Stimulated activated CD8-positive, alpha-beta memory T cell treated with anti-CD3 and anti-CD28 coated beads, Interleukin-2, amount 100 ng/mL, for 1 hour (primary cell): ENCODE results near the gene ARHGAP4.
A peak's percentile ranks its signal among the peaks of the same experiment; 100 is the strongest.

ENCODE experiments used
- DNase-seq, 2 donors: peaks; one replicate each; pipeline ENCODE4 v3.0.0-alpha.2; 2020; ENCODE audit warnings: low read depth in 2 of 2

ARHGAP4 gene

DNA sequence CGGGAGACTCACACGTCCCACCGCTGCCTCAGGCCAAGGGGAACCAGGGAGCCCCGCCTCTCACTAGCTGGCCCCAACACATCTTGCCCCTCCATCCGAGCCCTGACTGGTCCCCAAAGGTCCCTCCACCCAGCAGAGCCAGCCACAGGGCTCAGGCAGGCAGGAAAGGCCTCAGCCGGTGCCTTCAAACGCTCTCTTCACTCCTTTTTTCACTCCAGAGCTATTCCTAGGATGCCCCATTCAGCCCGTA lies 1.5 kb upstream of the ARHGAP4 start:
- no peak for DNase-seq

DNA sequence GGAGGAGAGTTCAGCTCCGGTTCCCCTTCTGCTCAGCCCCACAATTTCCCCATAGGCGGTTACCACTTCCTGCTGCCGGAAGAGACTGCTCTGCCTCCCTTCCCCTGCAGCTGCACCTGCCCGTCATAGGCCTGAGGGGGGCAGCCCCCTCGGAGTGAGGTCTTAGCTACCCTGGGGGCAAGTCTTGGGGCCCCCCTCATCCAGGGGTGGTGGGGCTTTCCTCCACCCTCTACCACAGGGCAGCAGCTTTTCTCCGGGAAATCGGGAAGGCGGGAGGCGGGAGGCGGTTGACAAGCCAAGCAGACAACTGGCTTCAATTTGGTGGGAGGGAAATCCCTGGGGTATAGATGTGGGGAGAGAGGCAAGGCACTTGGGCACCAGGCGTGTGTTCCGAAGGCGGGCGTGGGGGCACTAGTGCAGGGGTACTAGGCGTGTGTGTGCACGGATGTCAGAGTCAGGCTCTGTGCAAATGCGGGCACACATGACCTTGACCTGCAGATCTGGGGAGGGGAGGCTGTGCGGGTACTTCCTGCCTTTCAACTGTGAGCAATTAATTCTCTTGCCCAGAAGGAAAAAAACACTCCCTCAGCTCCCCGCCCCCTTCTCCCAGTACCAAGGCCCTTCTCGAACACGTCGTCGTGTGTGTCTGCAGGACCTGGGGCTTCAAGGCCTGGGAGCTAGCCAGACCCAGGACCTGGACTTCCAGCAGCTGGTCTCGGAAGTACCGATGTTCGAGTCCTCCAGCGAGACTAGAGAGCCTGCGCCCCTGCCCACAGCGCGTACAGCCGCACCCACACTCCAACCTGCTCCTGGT lies 1.0 kb upstream of the ARHGAP4 start:
- peak; percentile 50 to 62 for DNase-seq

DNA sequence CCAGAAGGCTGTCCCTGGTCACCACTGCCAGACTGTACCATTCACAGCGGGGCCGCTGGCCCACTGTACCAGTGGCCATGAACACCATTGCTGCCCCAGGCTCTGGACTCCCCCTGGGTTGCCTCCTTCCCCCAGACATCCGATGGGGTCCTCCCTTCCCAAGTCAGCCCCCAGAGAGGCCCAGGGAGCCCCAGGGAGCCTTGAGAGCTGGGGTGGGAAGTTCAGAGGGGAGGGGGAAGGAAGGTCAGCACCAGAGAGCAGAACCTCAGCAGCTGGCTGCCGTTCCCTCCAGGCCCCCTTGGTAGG lies 441 bp upstream of the ARHGAP4 start:
- DNase-seq: no peak

DNA sequence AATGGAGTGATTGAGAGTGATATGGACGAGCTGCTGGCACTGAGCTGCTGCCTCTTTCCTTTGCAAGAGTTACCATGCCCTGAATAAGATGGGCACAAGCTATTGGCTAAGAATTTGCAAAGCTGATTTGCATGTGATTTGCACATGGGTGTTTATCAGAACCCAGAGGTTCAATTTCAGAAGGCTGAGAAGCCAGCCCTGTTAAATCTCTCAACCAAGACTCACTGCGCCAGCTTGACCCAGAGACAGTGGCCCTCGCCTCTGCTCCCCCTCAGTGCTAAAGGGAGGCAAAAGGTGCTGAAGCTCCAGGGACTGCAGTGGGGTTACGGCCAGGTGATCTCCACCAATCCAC lies 701 bp downstream of the ARHGAP4 start:
- no peak for DNase-seq

DNA sequence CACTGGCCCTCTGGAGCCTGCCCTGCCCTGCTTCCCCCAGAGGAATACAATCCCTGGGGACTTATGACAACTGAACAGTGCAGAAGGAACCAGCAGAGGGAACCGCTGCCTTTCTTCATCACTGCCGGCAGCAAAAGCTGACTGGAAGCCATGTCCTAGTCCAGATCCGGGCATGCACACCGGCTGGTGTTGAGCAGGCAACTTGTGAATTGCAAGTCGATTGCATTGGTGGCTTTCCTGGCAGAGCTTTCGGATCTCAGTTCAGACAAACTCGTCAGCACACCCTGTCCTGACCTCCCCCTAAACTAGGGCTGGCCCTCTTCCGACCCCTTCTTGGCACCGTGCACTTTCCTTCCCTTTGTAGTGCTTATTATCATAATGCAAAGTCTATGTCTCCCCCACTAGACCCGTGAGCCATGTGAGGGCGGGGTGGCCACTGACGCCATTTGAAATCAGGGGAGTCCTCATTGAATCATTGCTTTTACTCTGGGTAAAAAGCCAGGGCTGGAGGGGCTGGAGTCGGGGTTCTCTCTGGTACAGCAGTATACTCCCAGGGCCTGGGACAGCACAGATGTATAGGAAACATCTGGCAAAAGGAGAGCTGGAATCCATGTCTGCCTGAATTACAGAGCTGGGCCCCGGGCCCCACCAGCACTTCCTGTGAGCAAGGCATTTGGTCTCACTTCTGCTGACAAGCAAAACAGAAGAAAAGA lies 1.8 kb downstream of the ARHGAP4 start:
- DNase-seq: no peak

DNA sequence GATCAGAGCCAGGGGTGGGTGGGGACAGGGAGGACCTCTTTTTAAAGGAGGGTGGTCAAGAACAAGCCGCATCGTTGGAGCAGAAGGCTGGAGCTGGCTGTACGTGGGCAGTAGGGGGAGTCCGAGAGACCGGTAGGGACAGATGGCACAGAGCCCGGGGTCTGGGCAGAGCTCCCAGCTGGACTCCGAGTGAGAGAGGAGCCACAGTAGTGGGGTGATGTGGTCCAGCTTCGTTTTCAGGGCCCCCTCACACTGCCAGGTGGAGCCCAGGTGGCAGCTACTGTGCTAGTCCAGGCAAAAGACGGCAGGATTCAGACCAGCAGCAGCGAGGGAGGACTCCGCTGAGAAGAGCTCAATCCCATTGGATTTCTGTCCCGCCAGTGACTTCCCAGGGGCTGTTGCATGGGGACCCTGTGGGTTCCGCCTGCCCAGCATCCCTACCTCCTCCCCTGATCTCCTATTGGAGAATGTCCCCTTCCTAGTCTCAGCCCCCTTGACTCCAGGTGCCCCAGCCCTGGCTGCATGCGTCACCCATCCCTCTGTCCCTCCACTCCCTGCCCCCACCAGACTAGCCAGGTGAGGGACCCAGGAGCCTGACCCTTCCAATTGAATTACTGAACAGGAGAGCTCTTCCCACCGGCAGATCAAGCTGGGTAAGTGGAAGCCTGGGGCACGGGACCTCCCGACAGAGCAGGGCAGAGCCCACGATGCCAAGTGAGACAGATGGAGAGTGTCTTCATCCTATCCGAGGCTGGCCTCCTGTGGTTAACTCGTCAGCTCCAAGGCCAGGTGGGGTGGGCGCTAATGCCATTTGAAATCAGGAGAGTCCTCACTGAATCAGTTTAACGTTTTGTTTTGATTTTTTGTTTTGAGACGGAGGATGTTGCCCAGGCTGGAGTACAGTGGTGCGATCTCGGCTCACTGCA lies 2.9 kb downstream of the ARHGAP4 start:
- DNase-seq: no peak

DNA sequence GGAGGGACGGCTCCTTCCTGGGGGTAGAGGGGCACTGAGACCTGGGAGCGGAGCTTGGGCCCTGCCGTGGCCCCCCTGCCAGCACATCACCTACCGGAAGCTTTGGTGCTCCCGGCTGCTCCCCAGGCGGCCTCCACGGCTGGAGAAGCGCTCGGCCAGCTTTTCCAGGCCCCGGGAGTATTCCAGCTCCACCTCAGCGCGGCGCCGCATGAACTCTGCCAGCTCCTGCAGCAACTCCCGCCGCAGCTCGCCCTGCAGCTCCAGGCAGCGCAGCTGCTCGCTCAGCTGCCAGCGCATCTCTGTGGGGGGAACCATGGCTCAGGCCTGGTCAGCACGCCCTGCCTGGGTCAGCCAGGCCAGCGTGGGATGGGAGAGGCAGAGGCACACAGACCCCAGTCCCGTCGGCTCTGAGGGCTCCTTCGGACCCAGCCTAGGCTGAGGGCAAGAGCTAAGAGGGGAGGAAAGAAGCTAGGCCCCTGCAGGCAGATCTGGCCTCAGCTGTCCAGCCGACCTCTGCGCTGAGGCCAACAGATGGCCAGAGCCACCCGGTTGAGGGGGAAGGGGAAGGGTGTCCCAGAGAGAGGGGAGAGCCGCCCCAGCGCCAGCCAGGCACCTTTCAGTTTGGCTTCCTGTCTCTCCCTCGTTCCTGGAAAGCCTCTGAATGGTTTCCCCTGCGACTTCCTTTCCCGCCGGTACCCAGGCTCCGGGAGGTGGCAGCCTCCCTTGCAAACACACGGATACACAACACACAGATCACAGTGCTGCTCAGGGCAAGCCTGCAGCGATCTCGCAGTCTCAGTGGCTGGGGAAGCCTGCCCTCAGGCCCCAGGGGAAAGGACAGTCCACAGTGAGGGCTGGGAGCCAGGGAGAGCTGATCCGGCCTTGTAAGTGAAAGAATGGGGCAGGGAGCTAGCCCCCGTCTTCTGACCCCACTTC lies 4.3 kb downstream of the ARHGAP4 start:
- DNase-seq: no peak

DNA sequence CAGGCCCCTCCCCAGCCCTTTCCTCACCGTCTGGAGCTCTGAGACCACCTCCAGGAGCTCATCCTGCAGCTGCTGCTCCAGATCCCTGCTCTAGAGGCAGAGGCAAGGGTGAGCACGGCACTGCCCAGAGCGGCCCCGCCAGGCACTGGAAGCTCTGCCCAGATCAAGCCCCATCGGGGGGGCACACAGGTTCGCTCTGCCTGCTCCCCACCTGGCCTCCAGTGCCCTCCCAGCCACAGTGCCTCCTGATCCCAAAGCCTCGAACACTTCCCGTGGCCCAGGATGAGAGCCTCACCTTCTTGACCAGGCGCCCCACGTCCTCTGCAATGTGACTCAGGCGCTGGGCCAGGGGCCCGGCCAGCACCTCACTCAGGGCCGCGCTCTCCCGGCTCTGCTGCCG lies 5.0 kb downstream of the ARHGAP4 start:
- no peak for DNase-seq

DNA sequence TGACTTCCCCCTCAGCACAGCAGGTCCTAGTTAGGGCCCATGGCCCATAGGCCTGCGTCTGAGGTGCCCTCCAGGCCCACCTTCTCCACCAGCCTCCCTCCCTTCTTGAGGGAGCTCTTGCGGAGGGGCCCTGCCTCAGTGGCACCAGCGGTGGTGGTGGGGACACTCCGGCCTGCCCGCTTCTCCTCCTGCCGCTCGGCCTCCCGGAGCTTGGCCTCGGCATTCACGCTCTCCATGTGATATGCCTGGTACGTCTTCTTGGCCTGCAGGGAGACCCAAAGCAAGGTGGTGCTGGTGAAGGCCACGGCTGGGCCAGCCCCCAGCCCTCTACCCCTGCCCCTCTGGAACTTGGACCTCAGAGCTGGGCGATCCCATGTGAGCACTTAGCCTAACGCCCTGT lies 5.5 kb downstream of the ARHGAP4 start:
- DNase-seq: no peak

DNA sequence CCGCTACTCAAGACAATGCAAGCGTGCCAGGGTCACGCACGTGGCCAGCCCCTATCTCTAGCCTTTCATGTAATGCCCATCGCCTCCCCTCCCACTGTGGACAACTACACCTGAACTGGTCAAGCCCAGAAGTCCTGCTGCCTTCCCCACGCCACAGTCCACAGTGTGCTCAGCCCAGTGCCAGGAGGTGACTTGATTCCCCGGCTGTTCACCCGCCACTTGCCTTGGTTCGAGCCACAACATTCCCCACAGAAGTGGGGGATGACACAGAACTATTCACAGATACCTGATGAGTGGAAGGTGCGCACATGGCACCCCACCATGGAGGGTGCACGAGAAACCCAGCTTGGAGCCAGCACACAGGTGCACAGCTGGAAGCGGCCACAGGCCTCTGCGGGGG lies 6.8 kb downstream of the ARHGAP4 start:
- no peak for DNase-seq

DNA sequence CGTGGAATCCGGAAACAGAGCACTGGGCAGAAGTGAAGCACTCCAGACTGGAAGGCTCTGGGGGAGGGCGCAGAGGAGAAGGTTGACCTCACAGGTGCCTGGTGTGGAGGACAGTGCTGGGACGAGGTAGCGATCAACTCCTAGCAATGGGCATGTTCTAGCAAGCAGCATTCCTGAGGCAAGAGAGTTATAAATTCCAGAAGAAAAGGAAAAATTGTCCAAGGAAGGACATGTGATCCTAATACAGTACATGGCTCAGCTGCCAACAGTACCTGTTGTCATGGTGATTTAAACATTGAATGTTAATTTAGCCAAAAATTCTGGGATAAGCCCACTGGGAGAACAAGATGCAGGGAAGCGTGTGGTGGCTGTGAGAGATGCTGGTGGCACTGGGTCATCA lies 8.2 kb downstream of the ARHGAP4 start:
- DNase-seq: no peak

DNA sequence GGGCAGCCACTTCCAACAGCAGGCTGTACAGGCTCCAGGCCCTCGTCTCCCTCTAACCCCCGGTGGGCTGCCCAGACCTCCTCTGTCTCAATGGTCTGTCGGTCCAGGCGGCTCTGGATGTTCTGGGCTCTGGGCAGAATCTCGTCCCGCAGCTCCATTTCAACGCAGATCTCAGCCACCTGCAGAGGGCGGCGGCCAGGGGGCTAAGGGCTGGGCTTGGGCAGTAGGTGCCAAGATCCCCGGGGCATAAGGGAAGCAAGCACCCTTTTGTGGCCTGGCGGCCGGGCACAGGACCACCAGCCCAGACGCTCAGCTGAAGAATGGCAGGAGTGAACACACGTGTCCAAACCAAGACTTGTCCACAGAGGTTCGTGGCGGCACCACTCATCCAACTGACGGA lies 12.4 kb downstream of the ARHGAP4 start:
- DNase-seq: no peak

DNA sequence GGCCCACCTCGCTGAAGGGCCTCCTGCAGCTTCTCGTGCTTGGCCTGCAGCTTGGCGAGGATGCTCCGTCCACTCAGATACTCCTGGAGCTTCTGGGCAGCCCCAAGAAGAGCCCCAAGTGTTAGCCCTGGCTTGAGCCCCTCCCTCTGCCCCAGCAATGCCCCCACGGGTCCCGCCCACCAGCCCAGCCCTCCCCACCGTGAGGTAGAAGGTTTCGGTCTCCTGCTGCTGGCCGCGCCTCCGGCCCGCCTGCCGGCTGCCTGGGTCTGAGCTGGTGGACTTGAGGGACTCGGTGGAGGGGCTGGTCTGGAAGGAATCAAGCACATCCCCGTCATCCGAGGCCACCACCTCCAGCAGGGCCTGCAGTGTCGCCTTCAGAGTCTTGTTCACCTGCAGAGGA lies 12.9 kb downstream of the ARHGAP4 start:
- DNase-seq: no peak

DNA sequence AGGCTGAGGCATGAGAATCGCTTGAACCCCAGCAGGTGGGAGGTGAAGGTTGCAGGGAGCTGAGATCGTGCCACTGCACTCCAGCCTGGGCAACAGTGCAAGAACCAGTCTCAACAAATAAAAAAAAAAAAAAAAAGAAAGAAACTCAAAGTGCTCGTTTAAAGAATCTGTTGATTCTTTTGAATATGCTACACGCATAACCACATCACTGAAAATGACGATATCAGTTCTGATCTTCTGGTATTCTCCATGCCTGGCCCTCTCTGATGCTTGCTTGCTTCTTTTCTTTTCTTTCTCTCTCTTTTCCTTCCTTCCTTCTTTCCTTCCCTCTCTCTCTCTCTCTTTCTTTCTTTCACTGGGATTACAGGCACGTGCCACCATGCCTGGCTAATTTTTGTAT lies 14.3 kb downstream of the ARHGAP4 start:
- DNase-seq: no peak

DNA sequence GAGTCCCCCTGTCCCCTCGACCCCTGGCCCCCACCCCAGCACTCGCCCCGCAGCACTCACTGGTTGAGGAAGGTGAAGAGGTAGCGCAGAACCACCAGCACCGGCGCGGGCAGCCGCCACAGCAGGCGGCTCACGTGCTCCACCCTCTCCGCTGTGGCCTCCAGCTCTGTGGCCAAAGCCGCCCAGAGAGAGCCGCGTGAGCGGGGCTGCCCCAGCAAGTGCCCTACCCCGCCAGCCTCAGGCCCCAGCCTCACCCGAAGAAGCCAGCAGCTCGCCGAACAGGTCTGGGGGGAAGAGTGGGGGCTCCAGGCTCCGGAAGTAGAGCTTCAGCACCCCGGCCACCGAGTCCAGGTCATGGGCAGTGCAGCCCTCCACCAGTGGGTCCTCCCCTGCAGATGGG lies 15.6 kb downstream of the ARHGAP4 start:
- no peak for DNase-seq

DNA sequence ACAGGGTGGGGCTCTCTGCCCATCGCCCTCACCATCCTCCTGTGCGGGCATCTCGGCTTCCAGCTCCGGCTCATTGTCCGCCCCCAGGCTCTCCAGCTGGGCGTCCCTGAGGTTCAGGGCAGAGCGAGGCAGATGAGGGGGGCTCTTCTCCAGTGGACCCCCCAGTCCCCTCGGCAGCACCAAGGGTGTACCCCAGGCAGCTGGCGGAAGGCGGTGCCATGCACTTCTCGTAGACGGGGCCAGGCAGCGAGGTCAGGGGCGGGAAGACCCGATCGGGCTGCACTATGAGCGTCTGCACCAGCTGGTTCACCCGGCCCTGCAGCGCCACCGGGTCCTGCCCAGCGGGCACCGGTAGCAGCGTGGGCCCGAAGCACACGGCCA lies 16.1 kb downstream of the ARHGAP4 start:
- no peak for DNase-seq

DNA sequence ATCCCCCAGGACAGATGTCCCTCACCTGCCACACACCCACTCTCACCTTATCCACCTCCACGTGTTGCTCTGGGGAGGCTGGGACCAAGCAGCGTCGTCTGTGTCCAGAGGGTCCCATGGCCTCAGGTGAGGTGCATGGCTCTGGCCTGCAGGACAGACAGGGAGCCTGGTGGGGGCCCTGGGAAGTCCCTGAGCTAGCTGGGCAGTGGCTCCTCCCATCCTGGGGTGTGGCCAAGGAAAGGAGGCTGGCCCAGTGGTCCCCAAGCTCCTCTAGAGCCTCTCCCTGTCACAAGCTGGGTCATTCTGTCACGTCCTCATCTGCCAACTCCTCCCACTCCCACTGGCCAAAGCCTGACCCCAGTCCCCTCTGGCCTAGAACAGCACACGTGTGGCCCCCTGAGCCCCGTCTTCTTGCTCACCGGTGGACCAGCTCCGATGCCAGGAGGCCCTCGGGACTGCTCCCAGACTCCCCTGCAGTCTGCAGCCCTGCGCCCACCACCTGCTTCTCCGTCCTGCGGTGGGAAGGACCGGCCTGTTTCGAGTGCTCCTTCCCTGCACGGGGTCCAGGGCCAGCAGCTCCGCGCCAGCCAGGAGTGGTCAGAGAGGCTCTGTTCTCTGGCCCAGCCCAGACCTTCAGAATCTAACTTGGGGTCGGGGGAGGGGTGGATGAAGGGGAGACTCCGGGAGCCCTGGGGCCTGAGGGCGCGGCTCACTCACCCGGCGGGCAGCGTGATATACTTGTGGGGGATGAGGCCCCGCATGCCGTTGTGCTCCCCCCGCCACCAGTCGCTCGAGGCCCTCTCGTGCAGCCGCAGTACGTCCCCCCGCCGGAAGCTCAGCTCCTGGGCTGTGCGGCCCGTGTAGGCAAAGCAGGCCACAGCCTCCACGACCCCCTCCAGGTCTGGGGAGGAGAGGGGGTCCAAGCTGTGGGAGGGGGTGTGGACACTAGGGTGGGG lies 16.8 kb downstream of the ARHGAP4 start:
- DNase-seq: no peak

DNA sequence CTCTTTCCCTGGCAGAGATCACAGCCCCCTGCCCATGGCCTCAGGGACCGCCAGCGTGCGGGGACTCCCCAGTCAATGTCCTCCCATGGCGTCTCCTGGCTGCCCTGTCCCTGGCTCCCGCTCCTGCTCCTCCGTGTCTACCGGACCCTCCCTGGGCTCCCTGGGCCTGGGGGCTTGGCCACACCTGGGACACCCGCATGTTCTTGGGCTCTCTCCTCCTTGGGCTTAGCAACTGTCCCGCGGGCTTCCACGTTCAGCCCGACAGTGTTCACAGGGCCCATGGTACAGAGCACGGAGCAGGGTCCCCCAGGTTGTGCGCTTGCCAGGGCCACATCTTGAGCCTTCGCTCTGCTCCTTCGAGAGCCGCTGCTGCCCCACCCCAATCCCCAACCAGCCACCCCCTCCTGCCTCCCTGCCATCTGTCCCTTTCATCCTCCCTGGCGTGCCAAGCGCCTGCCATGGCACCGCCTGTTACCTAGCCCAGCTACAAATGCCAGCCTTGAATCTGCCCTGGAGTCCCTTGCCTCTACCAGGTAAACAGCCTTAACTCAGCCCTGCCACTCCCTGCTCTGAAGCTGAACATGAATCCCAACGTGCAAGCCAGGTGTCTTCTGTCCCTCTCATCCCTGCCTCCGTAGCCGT lies 17.7 kb downstream of the ARHGAP4 start:
- DNase-seq: no peak

DNA sequence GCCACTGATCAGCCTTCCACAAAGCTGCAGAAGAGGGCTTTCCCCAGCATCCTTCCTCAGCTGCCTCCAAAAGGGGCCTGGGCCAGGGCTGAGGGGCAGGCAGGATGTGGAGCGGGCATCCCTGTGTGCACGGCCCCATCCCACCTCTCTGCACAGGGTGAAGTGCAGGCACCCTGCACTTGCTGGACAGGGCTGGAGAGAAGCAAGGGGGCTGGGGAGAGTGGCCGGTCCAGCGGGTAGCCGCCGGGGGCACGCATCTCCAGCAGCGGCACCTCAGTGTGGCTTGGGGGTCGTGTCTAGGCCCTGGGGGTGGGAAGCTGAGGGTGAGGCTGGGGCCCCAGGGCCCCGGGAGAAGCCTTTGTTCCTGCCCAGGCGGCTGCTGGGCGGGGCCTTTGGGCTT lies 18.6 kb downstream of the ARHGAP4 start:
- DNase-seq: no peak
